ENCODE data around the gene HGS. TPM values are rescaled to one million over a fixed set of nuclear protein-coding genes. Genes with fewer than 3 reads are reported as not detected.

Gene HGS
- polyA plus RNA-seq, 1 donor from 2014 or later, result 81.1 TPM

DNA sequence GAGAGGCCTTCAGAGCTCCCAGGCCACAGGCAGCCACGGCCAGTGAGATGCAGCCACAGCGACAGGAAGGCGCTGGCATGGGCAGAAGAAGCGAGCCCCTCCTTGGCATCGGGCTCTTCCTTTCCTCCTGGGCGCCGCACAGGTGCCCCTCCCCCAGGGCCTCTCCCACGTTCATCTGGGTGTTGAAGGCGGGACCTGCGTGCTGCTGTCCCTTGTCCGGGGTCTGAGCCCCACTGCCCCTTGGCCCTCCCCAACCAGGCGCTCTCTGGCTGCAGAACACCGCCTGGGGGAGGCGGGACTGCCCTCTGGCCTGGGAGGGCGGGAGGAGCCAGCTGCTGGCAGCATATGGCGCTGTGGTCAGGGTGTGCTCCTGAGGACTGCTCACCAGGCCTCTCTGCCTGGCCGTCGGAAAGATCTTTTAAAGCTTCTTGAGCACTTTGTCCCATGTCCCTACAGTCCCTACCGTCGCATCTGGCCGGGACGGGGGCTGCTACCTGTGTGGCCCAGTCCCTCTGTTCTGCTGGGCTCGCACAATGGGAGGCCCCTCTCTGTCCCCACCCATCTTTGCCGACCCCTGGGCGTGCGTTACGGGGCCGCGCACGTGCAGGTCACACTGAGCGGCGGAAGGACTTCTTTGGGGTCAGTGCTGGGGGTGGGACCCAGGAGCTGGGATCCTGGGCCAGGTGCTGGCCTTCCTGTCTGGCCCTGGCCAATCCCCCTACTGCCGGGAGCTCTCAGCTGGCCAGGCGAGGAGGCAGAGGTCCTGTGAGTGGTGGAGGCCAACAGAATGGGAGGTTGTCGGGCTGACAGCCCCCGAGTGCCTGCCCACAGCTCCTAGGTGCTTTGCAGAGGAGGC is 30.0 kb downstream of the HGS start:
- H3K9ac ChIP-seq (ENCODE audit: low read length), result no peak overlapping the region

GRCh38 chr17:81714412-81715106 is 30.7 kb downstream of the HGS start:
- Histone ChIP-seq H3K36me3 (ENCODE audit: insufficient read depth, low read length) (no peaks in the 10 kb centered on the region), H3K4me2 (ENCODE audit: low read length) (no peak overlapping the region), H3F3A (ENCODE audit: insufficient read depth, low read length, poor library complexity, severe bottlenecking) (no peaks in the 10 kb centered on the region), H3K27ac (ENCODE audit: low read length) (no peak overlapping the region), H3K79me2 (replicated peaks; ENCODE audit: insufficient read depth, low read length) (no peaks in the 10 kb centered on the region), H3K27me3 (ENCODE audit: insufficient read depth, low read depth, low read length) (peaks cover 8% of the 10 kb centered on the region), H4K20me1 (ENCODE audit: insufficient read depth) (no peaks in the 10 kb centered on the region), H2AFZ (ENCODE audit: low read depth, low read length) (no peak overlapping the region), H3K9me3 (ENCODE audit: low read length) (no peaks in the 10 kb centered on the region), H3K9ac (ENCODE audit: low read length) (no peak overlapping the region), H3K4me3 (ENCODE audit: low read length) (no peak overlapping the region), H3K9me2 (ENCODE audit: insufficient read depth, low read length) (no peaks in the 10 kb centered on the region)
- no peak for TF ChIP-seq POLR2AphosphoS5 (IDR thresholded peaks at IDR 0.05)
- TF ChIP-seq EZH2 (IDR thresholded peaks at IDR 0.05; ENCODE audit: borderline replicate concordance, insufficient read depth, low read length, poor library complexity, severe bottlenecking), result no peak

More for the DNA sequence above, 30.0 kb downstream of the HGS start:
- Histone ChIP-seq H3K27me3 (ENCODE audit: insufficient read depth, low read depth, low read length) (peaks cover 8% of the 10 kb centered on the region), H2AFZ (ENCODE audit: low read depth, low read length) (no peak overlapping the region), H4K20me1 (ENCODE audit: insufficient read depth) (no peaks in the 10 kb centered on the region), H3K4me3 (ENCODE audit: low read length) (peak overlapping the region; percentile 68), H3K79me2 (replicated peaks; ENCODE audit: insufficient read depth, low read length) (no peaks in the 10 kb centered on the region), H3K36me3 (ENCODE audit: insufficient read depth, low read length) (no peaks in the 10 kb centered on the region), H3K9me3 (ENCODE audit: low read length) (no peaks in the 10 kb centered on the region), H3K27ac (ENCODE audit: low read length) (no peak overlapping the region), H3F3A (ENCODE audit: insufficient read depth, low read length, poor library complexity, severe bottlenecking) (no peaks in the 10 kb centered on the region), H3K4me2 (ENCODE audit: low read length) (no peak overlapping the region), H3K9me2 (ENCODE audit: insufficient read depth, low read length) (no peaks in the 10 kb centered on the region)
- TF ChIP-seq MXI1 (conservative IDR thresholded peaks at IDR 0.05; ENCODE audit: poor library complexity, severe bottlenecking), result no peak
- TF ChIP-seq SMC3 (conservative IDR thresholded peaks at IDR 0.05; ENCODE audit: poor library complexity), result no peak
- TF ChIP-seq REST (IDR thresholded peaks at IDR 0.05; ENCODE audit: borderline replicate concordance), result no peak
- no peak for TF ChIP-seq RAD21 (conservative IDR thresholded peaks at IDR 0.05)

- H3F3A ChIP-seq (ENCODE audit: insufficient read depth, low read length, poor library complexity, severe bottlenecking), result no peaks in the 10 kb centered on the region
- no peaks in the 10 kb centered on the region for H3K79me2 ChIP-seq (replicated peaks; ENCODE audit: insufficient read depth, low read length)
- H3K27me3 ChIP-seq (ENCODE audit: insufficient read depth, low read depth, low read length), result peaks cover 8% of the 10 kb centered on the region
- no peak overlapping the region for H3K4me3 ChIP-seq (ENCODE audit: low read length)
- H3K36me3 ChIP-seq (ENCODE audit: insufficient read depth, low read length), result no peaks in the 10 kb centered on the region
- no peak overlapping the region for H3K27ac ChIP-seq (ENCODE audit: low read length)
- no peak overlapping the region for H2AFZ ChIP-seq (ENCODE audit: low read depth, low read length)
- H4K20me1 ChIP-seq (ENCODE audit: insufficient read depth), result no peaks in the 10 kb centered on the region
- TF ChIP-seq REST (IDR thresholded peaks at IDR 0.05; ENCODE audit: borderline replicate concordance) (no peak), MXI1 (conservative IDR thresholded peaks at IDR 0.05; ENCODE audit: poor library complexity, severe bottlenecking) (no peak), POLR2AphosphoS5 (IDR thresholded peaks at IDR 0.05) (no peak)
- no peaks in the 10 kb centered on the region for H3K9me2 ChIP-seq (ENCODE audit: insufficient read depth, low read length)
- no peak overlapping the region for H3K4me2 ChIP-seq (ENCODE audit: low read length)
- no peaks in the 10 kb centered on the region for H3K9me3 ChIP-seq (ENCODE audit: low read length)
- no peak overlapping the region for H3K9ac ChIP-seq (ENCODE audit: low read length)
These were observed 31.5 kb downstream of the HGS start for GRCh38 chr17:81715107-81715871.
